Motor neuron (in vitro differentiated cells): Measurements from ENCODE around the gene SETX. TPM values are rescaled to one million over a fixed set of nuclear protein-coding genes. Genes with fewer than 3 reads are reported as not detected.

Experiments used
- total RNA-seq, 8 experiments: library from RNA; unstranded; fragments of 300-600 nt; gene quantifications; 2 replicates each; pipeline versions ENCODE4 v1.2.3 to v1.2.4, GENCODE V29; 2022

The SETX gene
- total RNA-seq, 8 experiments from 2014 or later, result 23.8 to 55.6 (median 35.8) TPM

Other genes with a start within 250 kb of the SETX start
- 1 to 10 TPM in 6 of 8 experiments, under 1 TPM in 2; 0.59 to 5.3 (median 2.1) TPM for gene NTNG2, start 192.9 kb downstream of the SETX start, total RNA-seq
- gene TTF1, start 51.9 kb upstream of the SETX start, total RNA-seq, result 10 to 100 TPM in 7 of 8 experiments, 1 to 10 TPM in 1; 9.6 to 27.4 (median 15.0) TPM
- gene CFAP77, start 55.2 kb upstream of the SETX start, total RNA-seq, result 1 to 10 TPM in 2 of 8 experiments, under 1 TPM in 3, not detected in 3; 0.21 to 7.9 (median 0.38) TPM
- under 1 TPM in 5 of 8 experiments, not detected in 3; 0.14 to 0.80 (median 0.40) TPM for gene BARHL1, start 227.6 kb upstream of the SETX start, total RNA-seq